Muscle layer of duodenum (tissue), 2 donors: ENCODE data around the gene MRPL55.

Experiments used
- H3K27ac ChIP-seq: one replicate; pipeline ENCODE4 v1.7.0; 2013; ENCODE audit warnings: mild to moderate bottlenecking, low read length
- H3K27me3 ChIP-seq: one replicate; pipeline ENCODE4 v1.7.0; 2013; ENCODE audit warnings: low read depth, mild to moderate bottlenecking, control low read depth, low read length
- H3K36me3 ChIP-seq, 2 donors: one replicate each; pipeline ENCODE4 v1.7.0; 2013; ENCODE audit warnings: low read length in 2 of 2, control low read depth in 1 of 2, mild to moderate bottlenecking in 1 of 2; ENCODE audit not compliant: insufficient read depth in 2 of 2, control insufficient read depth in 1 of 2
- H3K4me1 ChIP-seq, 2 donors: one replicate each; pipeline ENCODE4 v1.7.0; 2013; ENCODE audit warnings: low read length in 2 of 2, mild to moderate bottlenecking in 2 of 2, control low read depth in 1 of 2, moderate library complexity in 1 of 2; ENCODE audit not compliant: insufficient read depth in 2 of 2, control insufficient read depth in 1 of 2
- H3K4me3 ChIP-seq, 2 donors: one replicate each; pipeline ENCODE4 v1.7.0; 2013; ENCODE audit warnings: low read length in 2 of 2, low read depth in 1 of 2, mild to moderate bottlenecking in 1 of 2
- H3K9me3 ChIP-seq, 2 donors: one replicate each; pipeline ENCODE4 v1.7.0; 2013; ENCODE audit warnings: low read length in 2 of 2, control low read depth in 1 of 2, mild to moderate bottlenecking in 1 of 2; ENCODE audit not compliant: control insufficient read depth in 1 of 2
- donor health status: healthy.

Gene MRPL55

DNA sequence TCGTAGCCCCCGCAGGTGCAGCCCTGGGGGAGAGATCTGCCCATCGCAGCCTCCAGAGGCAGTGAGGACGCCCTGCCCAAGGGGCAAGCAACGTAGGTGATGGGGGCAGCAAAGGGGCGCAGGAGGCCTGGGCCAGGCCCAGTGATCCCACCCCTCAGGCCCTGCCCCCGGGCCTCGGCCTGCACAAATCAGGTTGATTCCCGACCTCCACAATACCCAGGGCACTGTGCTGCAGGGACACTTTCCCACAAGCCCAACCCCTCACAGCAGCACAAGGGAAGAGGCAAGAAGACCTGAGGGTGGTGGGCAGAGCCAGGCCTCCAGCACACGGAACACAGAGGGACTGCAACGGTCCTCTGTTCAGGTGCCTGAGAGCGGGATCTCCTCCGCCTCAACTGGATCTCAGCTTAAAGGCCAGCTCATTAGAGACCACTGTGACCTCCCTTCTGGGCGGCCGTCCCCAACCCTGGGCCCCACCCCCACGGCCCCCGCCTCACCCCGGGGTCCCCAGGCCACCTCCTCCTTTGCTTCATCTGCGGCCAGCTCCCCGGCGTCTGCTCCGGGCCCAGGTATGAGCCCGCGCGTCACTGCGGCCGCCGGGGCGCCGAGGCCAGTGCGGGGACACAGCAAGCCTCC, 27.4 kb downstream of the MRPL55 start:
- Histone ChIP-seq H3K27ac (peak overlapping the region; percentile 67), H3K27me3 (no peaks in the 10 kb centered on the region), H3K36me3 (peaks cover 0 to 9% of the 10 kb centered on the region in 2 donors), H3K9me3 (no peaks in the 10 kb centered on the region), H3K4me1 (peaks cover 27 to 40% of the 10 kb centered on the region in 2 donors), H3K4me3 (peak overlapping the region; percentile 72 to 98)

- peaks cover 24 to 35% of the 10 kb centered on the region in 2 donors for H3K4me1 ChIP-seq
- H3K4me3 ChIP-seq = peak overlapping the region; percentile 72 to 98
- H3K27me3 ChIP-seq = no peaks in the 10 kb centered on the region
- peaks cover 0 to 9% of the 10 kb centered on the region in 2 donors for H3K36me3 ChIP-seq
- H3K9me3 ChIP-seq = no peaks in the 10 kb centered on the region
- no peak overlapping the region for H3K27ac ChIP-seq
These were observed 28.0 kb downstream of the MRPL55 start for GRCh38 chr1:228081144-228081543.

- Histone ChIP-seq H3K9me3 (no peaks in the 10 kb centered on the region), H3K36me3 (peaks cover 0 to 9% of the 10 kb centered on the region in 2 donors), H3K4me3 (no peak overlapping the region), H3K27me3 (no peaks in the 10 kb centered on the region), H3K27ac (no peak overlapping the region), H3K4me1 (peaks cover 11 to 20% of the 10 kb centered on the region in 2 donors)
These were observed 29.4 kb downstream of the MRPL55 start for GRCh38 chr1:228079601-228080263.

DNA sequence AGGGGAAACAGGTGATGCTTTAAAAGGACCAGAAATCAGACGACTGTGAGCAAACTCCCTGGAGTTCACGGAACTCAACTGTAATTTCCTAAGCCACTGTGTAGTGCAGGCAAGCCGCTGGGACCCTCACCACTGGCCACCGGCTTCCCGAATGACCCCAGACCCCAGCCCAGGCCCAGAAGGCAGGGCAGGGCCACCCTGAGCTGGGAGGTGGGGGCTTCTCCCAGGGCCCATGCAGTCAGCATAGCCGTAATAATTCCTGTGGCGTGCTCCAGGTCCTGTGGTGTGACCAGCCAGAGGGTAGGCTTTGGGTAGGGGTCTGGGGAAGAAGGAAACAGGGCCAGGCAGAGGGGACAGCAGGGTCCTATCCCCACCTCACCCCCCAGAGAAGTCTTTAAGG, 30.1 kb downstream of the MRPL55 start:
- Histone ChIP-seq H3K4me1 (peaks cover 6 to 13% of the 10 kb centered on the region in 2 donors), H3K36me3 (peaks cover 0 to 9% of the 10 kb centered on the region in 2 donors), H3K4me3 (no peak overlapping the region), H3K9me3 (no peaks in the 10 kb centered on the region), H3K27me3 (no peaks in the 10 kb centered on the region), H3K27ac (no peak overlapping the region)

DNA sequence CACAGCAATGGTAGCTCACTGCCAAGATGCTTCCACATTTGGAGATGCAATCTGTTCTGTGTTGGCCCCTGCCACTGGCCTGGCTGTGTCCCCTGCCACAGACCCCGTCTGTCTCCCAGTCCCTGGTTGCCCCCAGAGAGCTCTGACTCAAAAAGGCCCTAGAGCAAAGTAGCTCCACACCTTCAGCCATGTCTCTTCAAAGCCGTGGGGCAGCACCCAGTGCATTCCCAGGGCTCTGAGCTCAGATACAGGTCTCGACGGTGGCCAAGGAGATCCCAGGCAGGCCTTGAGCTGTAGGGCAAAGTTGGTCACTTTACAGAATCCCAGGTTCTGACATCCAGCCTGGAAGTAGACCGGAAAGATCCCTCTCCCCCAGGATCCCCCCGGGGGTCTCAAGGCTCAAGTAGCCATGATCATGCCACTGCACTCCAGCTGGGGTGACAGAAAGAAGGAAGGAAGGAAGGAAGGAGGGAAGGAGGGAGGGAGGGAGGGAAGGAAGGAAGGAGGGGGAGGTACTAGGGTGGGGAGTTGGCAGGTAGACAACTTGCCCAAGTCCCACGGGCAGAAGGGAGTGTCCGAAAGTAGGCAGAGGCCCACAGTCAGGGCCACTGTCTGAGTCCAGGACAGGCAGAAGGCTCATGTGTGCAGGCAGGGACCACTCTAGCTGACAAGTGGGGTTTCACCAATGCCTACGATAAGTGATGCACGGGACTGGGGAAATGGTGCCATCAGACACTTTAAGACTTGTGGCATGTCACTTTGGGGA, 31.4 kb downstream of the MRPL55 start:
- Histone ChIP-seq H3K27ac (no peak overlapping the region), H3K27me3 (no peaks in the 10 kb centered on the region), H3K36me3 (no peaks in the 10 kb centered on the region), H3K4me1 (peaks cover 6 to 11% of the 10 kb centered on the region in 2 donors), H3K4me3 (no peak overlapping the region), H3K9me3 (no peaks in the 10 kb centered on the region)

DNA sequence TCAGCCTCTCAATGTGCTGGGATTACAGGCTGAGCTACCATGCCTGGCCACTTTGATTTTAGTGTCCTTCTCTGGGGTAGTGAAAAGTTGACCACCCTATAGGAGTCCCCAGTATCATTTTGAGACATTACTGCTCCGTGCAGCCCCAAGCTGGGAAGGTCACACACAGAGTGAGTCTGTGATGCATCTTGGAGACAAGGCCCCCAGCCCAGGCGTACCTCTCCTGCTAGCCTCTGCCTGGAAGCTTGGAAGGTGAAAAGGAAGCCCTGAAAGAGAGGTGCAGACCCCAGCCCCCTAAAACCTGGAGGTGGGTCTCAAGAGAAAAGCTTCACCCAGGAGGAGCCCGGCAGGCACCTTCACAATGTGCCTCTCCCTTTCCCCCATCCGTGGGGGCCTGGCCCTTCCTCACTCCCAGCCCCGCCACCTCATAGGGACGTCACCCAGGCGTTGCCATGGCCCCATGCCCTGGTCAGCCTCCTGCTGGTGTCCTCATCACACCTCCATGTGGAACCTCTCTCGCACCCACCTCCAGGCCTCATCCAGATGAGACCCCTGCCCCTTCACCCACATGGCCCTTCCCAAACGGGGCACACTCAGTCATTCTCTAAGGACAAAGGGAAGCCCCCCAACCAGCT, 32.2 kb downstream of the MRPL55 start:
- H3K9me3 ChIP-seq = no peaks in the 10 kb centered on the region
- no peaks in the 10 kb centered on the region for H3K36me3 ChIP-seq
- H3K4me3 ChIP-seq = no peak overlapping the region
- no peak overlapping the region for H3K27ac ChIP-seq
- H3K4me1 ChIP-seq = peaks cover 6 to 11% of the 10 kb centered on the region in 2 donors
- no peaks in the 10 kb centered on the region for H3K27me3 ChIP-seq

DNA sequence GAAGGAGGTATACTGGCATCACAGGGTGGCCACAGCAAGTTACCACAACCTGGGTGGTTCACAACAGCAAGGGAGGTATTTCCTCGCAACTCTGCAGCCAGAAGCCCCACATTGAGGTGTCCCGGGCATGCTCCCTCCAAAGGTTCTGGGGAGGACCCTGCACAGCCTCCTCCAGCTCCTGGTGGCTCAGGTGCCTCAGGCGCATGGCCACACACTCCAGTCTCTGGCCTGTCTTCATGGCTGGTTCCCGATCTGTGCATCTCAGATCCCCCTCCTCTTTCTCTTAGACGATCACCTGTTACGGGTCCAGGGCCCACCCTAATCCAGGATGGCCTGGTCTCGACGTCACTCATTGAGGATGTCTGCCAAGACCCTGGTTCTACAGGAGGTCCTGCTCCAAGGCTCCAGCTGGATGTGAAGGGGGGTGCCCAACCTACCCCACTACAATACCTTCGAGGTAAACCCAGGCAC, 33.3 kb downstream of the MRPL55 start:
- Histone ChIP-seq H3K27me3 (no peaks in the 10 kb centered on the region), H3K36me3 (no peaks in the 10 kb centered on the region), H3K27ac (no peak overlapping the region), H3K4me1 (peaks cover 0 to 2% of the 10 kb centered on the region in 2 donors), H3K4me3 (no peak overlapping the region), H3K9me3 (no peaks in the 10 kb centered on the region)

DNA sequence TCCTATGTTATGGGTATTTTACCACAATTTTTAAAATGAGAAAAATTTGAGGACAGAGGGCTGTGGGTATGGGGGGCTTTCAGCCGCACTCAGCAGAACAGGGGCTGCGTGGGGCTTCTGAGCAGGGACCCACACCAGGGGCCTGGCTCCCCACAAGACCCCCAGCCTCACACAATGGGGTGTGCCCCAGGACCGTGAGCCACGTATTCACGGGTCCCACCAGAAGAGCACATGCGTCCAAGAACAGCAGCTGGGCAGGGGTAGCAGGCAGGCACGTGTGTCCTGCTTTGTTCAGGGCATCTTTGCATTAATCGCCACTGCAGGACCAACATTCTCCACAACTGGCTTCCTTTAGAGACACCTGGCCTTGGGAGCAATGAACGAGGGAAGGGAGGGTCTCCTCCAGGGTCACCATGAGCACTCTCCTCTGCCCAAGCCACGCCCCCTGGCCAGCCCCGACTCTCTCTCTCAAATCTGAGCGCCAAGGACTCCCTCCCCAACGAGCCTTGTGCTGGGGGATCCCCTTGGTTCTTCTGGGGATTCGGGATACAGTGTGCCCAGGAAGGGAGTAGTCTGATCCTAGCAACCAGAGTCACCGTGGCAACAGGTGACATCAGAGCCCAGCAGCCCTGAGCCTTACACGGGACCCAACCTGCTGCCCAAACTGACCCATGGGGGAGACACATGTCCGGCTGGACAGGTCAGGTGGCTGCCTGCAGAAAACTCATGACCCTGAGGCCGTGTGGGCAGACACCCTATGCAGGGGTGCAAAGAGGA, 34.0 kb downstream of the MRPL55 start:
- Histone ChIP-seq H3K36me3 (no peaks in the 10 kb centered on the region), H3K27ac (no peak overlapping the region), H3K27me3 (no peaks in the 10 kb centered on the region), H3K4me3 (no peak overlapping the region), H3K4me1 (no peaks in the 10 kb centered on the region), H3K9me3 (no peaks in the 10 kb centered on the region)

GRCh38 chr1:228073857-228074545, 35.1 kb downstream of the MRPL55 start:
- Histone ChIP-seq H3K36me3 (no peaks in the 10 kb centered on the region), H3K27ac (no peak overlapping the region), H3K27me3 (no peaks in the 10 kb centered on the region), H3K9me3 (no peaks in the 10 kb centered on the region), H3K4me1 (no peaks in the 10 kb centered on the region), H3K4me3 (no peak overlapping the region)

DNA sequence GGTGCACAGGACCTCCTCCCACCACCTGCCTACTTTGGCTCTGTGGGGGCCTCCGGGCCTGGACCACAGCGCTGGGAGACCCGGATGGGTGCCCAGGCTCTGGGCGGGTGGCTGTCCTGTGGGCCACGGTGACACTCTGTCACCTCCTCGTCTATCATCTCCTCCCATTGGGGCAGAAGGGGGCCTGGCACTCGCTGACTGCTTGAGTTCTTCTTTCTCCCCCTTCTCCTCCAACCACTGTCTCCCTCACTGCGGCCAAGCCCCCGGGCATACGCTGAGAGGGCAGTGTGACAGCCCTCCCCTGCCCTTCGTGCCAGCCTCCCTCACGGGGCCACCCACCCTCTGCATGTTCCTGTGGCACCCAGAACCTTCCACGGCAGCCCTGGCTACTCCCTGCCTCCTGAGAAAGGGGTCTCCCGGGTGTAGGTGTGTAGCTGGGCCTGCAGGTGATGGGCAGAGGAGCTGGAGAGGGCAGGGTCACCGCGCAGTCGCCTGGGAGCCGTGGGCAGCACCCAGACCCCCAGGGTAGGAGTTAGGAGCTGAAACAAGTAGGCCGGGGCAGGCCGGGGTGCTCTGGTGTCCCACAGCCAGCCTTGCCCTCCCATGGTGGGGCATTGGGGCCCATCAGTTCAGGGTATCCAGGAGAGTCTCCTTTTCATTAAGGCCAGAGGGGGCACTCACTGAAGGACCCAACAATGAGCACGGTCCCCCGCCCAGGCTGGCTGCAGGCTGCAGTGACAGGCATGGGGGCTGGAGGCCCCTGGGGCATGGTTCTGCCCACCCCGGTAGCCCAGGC, 35.8 kb downstream of the MRPL55 start:
- Histone ChIP-seq H3K27me3 (no peaks in the 10 kb centered on the region), H3K4me1 (no peaks in the 10 kb centered on the region), H3K9me3 (no peaks in the 10 kb centered on the region), H3K4me3 (no peak overlapping the region), H3K27ac (no peak overlapping the region), H3K36me3 (no peaks in the 10 kb centered on the region)
